HFFc6 (cell line): ENCODE measurements around the gene DSP. TPM values are rescaled to one million over a fixed set of nuclear protein-coding genes. Genes with fewer than 3 reads are reported as not detected.

Experiments
- DNase-seq: peaks from one replicate; pipeline ENCODE4 v3.0.0-alpha.2; 2018
- H3K27ac Mint-ChIP-seq: 2 replicates; pipeline ENCODE4 v1.8.0; 2020; ENCODE audit warnings: mild to moderate bottlenecking, mixed read lengths
- H3K27me3 Mint-ChIP-seq: 2 replicates; pipeline ENCODE4 v1.8.0; 2021; ENCODE audit warnings: mild to moderate bottlenecking, moderate library complexity, mixed read lengths; ENCODE audit not compliant: insufficient read depth
- H3K36me3 Mint-ChIP-seq: 2 replicates; pipeline ENCODE4 v1.8.0; 2021; ENCODE audit warnings: low read depth, mixed read lengths
- H3K4me1 Mint-ChIP-seq: 2 replicates; pipeline ENCODE4 v1.8.0; 2020; ENCODE audit warnings: low read depth, mixed read lengths
- H3K4me3 Mint-ChIP-seq: 2 replicates; pipeline ENCODE4 v1.8.0; 2020; ENCODE audit warnings: mild to moderate bottlenecking, moderate library complexity, mixed read lengths
- H3K9me3 Mint-ChIP-seq: 2 replicates; pipeline ENCODE4 v1.8.0; 2020; ENCODE audit warnings: mild to moderate bottlenecking, mixed read lengths
- total RNA-seq, 6 experiments: library from RNA; stranded (reverse); fragmentation: NEBNext Ultra II Directional; extraction: Animal tissue kit (Norgen Biotek cat#: 25700); gene quantifications; 2 replicates in 1 of 6; 3 replicates in 5 of 6; pipeline ENCODE4 v1.2.3, GENCODE V29; 2021
- TF ChIP-seq, protein P1 (sequence below): fragments of 200-600 bp; sonication (generic); IDR thresholded peaks from 2 replicates; pipeline ENCODE4 v1.5.0; 2021; ENCODE audit warnings: antibody characterized with exemption, mild to moderate bottlenecking

DSP gene
- total RNA-seq, 6 experiments from 2014 or later = 33.8 to 65.4 (median 37.0) TPM

DNA sequence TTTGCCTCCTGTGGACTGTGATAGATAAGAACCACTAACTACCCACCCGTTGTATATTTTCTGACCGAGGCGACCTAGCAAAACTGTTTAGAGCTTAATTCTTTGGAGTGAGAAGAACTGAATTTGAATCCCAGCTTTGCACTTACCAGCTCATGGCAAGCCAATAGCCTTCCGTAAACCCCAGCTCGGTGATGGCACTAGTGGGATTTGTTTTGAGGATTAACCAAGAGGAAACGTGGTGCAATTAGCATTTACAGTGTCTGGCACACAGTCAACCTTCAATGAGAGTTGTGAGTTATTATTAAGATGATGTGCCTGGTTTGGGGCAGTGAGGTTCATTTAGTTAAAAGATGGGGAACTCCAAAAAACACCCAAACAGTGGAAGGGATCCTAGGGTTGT lies 12.3 kb upstream of the DSP start:
- H3K4me3 Mint-ChIP-seq = no peak overlapping the region
- H3K27me3 Mint-ChIP-seq = peaks cover 2% of the 10 kb centered on the region
- DNase-seq = no peak
- peak overlapping the region; percentile 77 for H3K27ac Mint-ChIP-seq
- no peaks in the 10 kb centered on the region for H3K9me3 Mint-ChIP-seq
- H3K4me1 Mint-ChIP-seq = peaks cover 72% of the 10 kb centered on the region
- TF ChIP-seq, protein P1, sequence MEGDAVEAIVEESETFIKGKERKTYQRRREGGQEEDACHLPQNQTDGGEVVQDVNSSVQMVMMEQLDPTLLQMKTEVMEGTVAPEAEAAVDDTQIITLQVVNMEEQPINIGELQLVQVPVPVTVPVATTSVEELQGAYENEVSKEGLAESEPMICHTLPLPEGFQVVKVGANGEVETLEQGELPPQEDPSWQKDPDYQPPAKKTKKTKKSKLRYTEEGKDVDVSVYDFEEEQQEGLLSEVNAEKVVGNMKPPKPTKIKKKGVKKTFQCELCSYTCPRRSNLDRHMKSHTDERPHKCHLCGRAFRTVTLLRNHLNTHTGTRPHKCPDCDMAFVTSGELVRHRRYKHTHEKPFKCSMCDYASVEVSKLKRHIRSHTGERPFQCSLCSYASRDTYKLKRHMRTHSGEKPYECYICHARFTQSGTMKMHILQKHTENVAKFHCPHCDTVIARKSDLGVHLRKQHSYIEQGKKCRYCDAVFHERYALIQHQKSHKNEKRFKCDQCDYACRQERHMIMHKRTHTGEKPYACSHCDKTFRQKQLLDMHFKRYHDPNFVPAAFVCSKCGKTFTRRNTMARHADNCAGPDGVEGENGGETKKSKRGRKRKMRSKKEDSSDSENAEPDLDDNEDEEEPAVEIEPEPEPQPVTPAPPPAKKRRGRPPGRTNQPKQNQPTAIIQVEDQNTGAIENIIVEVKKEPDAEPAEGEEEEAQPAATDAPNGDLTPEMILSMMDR = no peak
- H3K36me3 Mint-ChIP-seq = no peaks in the 10 kb centered on the region

- no peak for DNase-seq
- H3K27me3 Mint-ChIP-seq = no peaks in the 10 kb centered on the region; the same call in 1 of the 2 replicates
- 0 out of 2 replicates have a peak overlapping the region, but pooled peaks have one; percentile 36 for H3K27ac Mint-ChIP-seq
- H3K4me1 Mint-ChIP-seq = peaks cover 95% of the 10 kb centered on the region
- TF ChIP-seq, protein P1 = no peak
- H3K4me3 Mint-ChIP-seq = peak overlapping the region; percentile 64; the same call in 1 of the 2 replicates
- H3K9me3 Mint-ChIP-seq = no peaks in the 10 kb centered on the region
- H3K36me3 Mint-ChIP-seq = no peaks in the 10 kb centered on the region
Measured at GRCh38 chr6:7532232-7532631, 9.2 kb upstream of the DSP start.

- no peak for DNase-seq
- TF ChIP-seq, protein P1 = no peak
- no peaks in the 10 kb centered on the region for H3K36me3 Mint-ChIP-seq
- H3K4me1 Mint-ChIP-seq = peaks cover 95% of the 10 kb centered on the region
- H3K27ac Mint-ChIP-seq = peak overlapping the region; percentile 36
- peak overlapping the region; percentile 64; the same call in 1 of the 2 replicates for H3K4me3 Mint-ChIP-seq
- no peaks in the 10 kb centered on the region; the same call in 1 of the 2 replicates for H3K27me3 Mint-ChIP-seq
- H3K9me3 Mint-ChIP-seq = no peaks in the 10 kb centered on the region
Measured at GRCh38 chr6:7532821-7533220, 8.7 kb upstream of the DSP start.

- Mint-ChIP-seq H3K27ac (no peak overlapping the region), H3K27me3 (no peaks in the 10 kb centered on the region; the same call in none of the 2 replicates), H3K4me1 (peaks cover 92% of the 10 kb centered on the region), H3K4me3 (no peak overlapping the region), H3K36me3 (no peaks in the 10 kb centered on the region), H3K9me3 (no peaks in the 10 kb centered on the region)
- no peak for DNase-seq
- TF ChIP-seq, protein P1 = no peak
Measured at GRCh38 chr6:7534192-7534591, 7.3 kb upstream of the DSP start.

DNA sequence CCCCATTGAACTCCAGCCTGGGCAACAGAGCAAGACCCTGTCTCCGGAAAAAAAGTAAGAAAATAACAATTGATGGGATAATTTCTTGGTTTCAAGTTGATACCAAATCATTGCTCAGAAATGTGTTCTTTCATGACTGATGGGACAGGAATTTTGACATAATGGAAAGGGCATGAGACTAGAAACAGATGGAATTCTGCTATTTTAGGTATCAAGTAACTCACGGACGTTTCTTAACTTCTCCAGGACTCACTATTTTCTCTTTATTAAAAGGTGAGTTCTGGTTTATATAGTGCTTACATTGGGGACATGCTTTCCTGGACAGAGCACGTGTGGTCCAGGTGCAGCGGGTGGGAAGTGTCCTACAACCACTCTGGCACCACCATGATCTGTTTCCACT lies 6.0 kb upstream of the DSP start:
- peaks cover 89% of the 10 kb centered on the region for H3K4me1 Mint-ChIP-seq
- no peaks in the 10 kb centered on the region for H3K36me3 Mint-ChIP-seq
- TF ChIP-seq, protein P1 = no peak
- no peaks in the 10 kb centered on the region for H3K9me3 Mint-ChIP-seq
- H3K27me3 Mint-ChIP-seq = no peaks in the 10 kb centered on the region; the same call in 1 of the 2 replicates
- DNase-seq = peak; percentile 67
- peak overlapping the region; percentile 73 for H3K27ac Mint-ChIP-seq
- H3K4me3 Mint-ChIP-seq = peak overlapping the region; percentile 80
